Calu3 (cell line): ENCODE measurements around the gene DQX1. TPM values are rescaled to one million over a fixed set of nuclear protein-coding genes. Genes with fewer than 3 reads are reported as not detected.
A peak's percentile ranks its signal among the peaks of the same experiment; 100 is the strongest.
"Not testable (repeated sequence)": the region's sequence is repeated elsewhere in the genome, so short reads cannot be mapped to it uniquely, and the experiment has no call there.

Experiments used
- BruUV-seq: library from RNA; stranded (reverse); fragments of 400-500 nt; replicated peaks from 2 replicates; lab custom pipeline; 2021; lab: Mats Ljungman, UMichigan
- CTCF ChIA-PET: fragments of 300-600 bp; sonication (Branson Sonifier 250); formaldehyde crosslinking; loops from one replicate; lab custom pipeline; 2022; ENCODE audit warnings: antibody characterized with exemption; lab: Charles Lee
- DNase-seq: peaks from one replicate; pipeline ENCODE4 v3.0.0; 2022
- H3K27ac Mint-ChIP-seq: one replicate; pipeline ENCODE4 v1.8.0; 2022; ENCODE audit warnings: mixed read lengths; ENCODE audit not compliant: unreplicated experiment
- H3K27me3 Mint-ChIP-seq: one replicate; pipeline ENCODE4 v1.8.0; 2022; ENCODE audit warnings: mixed read lengths; ENCODE audit not compliant: unreplicated experiment
- H3K36me3 Mint-ChIP-seq: one replicate; pipeline ENCODE4 v1.8.0; 2022; ENCODE audit warnings: mild to moderate bottlenecking, moderate library complexity, mixed read lengths; ENCODE audit not compliant: insufficient read depth, unreplicated experiment
- H3K4me1 Mint-ChIP-seq: one replicate; pipeline ENCODE4 v1.8.0; 2022; ENCODE audit warnings: mild to moderate bottlenecking, low read depth, mixed read lengths; ENCODE audit not compliant: unreplicated experiment
- H3K4me3 Mint-ChIP-seq: one replicate; pipeline ENCODE4 v1.8.0; 2022; ENCODE audit warnings: mild to moderate bottlenecking, low read depth, moderate library complexity, mixed read lengths; ENCODE audit not compliant: unreplicated experiment
- H3K9me3 Mint-ChIP-seq: one replicate; pipeline ENCODE4 v1.8.0; 2022; ENCODE audit warnings: low read depth, mixed read lengths; ENCODE audit not compliant: unreplicated experiment
- intact Hi-C: fragments of 100-400 bp; cut with micrococcal nuclease; formaldehyde crosslinking; loops from one replicate; pipeline ENCODE4 v1.10.0; 2022; ENCODE audit not compliant: unreplicated experiment
- total RNA-seq: library from RNA; stranded (reverse); gene quantifications from 2 replicates; pipeline ENCODE4 v1.2.3, GENCODE V29; 2022
- TF ChIP-seq, protein P1 (sequence below): fragments of 200-600 bp; IDR thresholded peaks from one replicate; pipeline ENCODE4 v1.8.0; 2022; ENCODE audit warnings: antibody characterized with exemption; ENCODE audit not compliant: unreplicated experiment

DQX1 gene
- total RNA-seq, 1 experiment from 2014 or later = 0.14 TPM

DNA sequence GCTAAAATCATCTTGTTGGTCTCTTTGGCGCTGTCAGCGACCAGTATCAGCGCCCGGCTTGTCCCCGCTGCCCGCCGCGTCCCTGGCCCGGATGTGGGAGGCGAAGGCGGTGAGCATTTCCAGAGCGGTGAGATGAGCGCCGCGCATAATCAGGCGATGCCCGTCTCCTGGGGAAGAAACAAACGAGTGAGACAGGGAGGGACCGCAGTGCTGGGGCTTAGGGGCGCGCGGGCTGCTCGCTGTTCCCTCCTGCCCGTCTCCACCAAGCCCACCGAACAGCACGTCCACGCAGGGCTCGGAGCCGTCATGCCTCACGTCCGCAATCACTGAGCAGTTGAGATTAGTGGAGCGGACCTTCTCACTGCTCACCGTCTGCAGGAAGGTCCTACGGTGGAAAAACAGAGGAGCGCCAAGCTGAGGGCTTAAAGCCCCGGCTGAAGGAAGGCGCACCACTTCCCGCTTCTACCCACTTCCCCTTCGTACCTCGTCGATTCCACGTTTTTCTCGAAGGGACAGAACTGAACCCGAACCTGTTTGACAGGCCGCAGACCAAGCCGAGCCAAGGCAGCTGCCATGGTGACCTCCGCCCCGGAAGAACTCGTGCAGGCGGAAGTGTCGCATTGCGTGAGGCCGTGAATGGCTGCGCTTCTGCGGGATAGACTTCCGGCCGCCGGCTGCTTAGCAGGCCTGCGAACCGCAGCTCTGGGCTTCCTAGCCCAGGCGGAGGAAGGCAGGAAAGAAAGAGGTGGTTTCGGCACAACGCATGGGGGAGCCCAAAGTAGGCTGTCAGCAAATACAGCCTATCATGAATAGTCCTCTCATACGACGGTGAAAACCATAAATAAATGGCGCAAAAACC is 53.7 kb downstream of the DQX1 start, which contains the start of gene MRPL53:
Gene MRPL53, minus strand, starts transcription at position 595 of the 859 bp plus-strand sequence. Its CDS starts 20 bp downstream, at position 575.
- peak; percentile 96 for DNase-seq
- Mint-ChIP-seq H3K4me1 (peaks cover 10% of the 10 kb centered on the region), H3K4me3 (peak within 1 kb of the TSS; percentile 91), H3K27ac (peak within 1 kb of the TSS; percentile 97), H3K27me3 (no peaks in the 10 kb centered on the region), H3K36me3 (peaks cover 47% of the 10 kb centered on the region), H3K9me3 (no peaks in the 10 kb centered on the region)
- CTCF ChIA-PET = interaction anchor here (0.7 to 1.3 kb wide), 2 partner anchors 9 to 19 kb away, joined by 6 read pairs; no protein-coding TSS in a partner anchor
- TSS peak; percentile 91 for BruUV-seq
- intact Hi-C loops = no loop called here
- TF ChIP-seq, protein P1, sequence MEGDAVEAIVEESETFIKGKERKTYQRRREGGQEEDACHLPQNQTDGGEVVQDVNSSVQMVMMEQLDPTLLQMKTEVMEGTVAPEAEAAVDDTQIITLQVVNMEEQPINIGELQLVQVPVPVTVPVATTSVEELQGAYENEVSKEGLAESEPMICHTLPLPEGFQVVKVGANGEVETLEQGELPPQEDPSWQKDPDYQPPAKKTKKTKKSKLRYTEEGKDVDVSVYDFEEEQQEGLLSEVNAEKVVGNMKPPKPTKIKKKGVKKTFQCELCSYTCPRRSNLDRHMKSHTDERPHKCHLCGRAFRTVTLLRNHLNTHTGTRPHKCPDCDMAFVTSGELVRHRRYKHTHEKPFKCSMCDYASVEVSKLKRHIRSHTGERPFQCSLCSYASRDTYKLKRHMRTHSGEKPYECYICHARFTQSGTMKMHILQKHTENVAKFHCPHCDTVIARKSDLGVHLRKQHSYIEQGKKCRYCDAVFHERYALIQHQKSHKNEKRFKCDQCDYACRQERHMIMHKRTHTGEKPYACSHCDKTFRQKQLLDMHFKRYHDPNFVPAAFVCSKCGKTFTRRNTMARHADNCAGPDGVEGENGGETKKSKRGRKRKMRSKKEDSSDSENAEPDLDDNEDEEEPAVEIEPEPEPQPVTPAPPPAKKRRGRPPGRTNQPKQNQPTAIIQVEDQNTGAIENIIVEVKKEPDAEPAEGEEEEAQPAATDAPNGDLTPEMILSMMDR = no peak

GRCh38 chr2:74471332-74472065 is 54.5 kb downstream of the DQX1 start:
- TF ChIP-seq, protein P1 = no peak
- intact Hi-C loops = no loop called here
- H3K4me3 Mint-ChIP-seq = peak overlapping the region; percentile 91
- no peak for DNase-seq
- BruUV-seq = no TSS peak
- peaks cover 47% of the 10 kb centered on the region for H3K36me3 Mint-ChIP-seq
- H3K4me1 Mint-ChIP-seq = peaks cover 10% of the 10 kb centered on the region
- peak overlapping the region; percentile 97 for H3K27ac Mint-ChIP-seq
- CTCF ChIA-PET = interaction anchor here (0.6 to 0.7 kb wide), 2 partner anchors 29 to 114 kb away, joined by 3 read pairs; no protein-coding TSS in a partner anchor
- H3K27me3 Mint-ChIP-seq = no peaks in the 10 kb centered on the region
- H3K9me3 Mint-ChIP-seq = no peaks in the 10 kb centered on the region

DNA sequence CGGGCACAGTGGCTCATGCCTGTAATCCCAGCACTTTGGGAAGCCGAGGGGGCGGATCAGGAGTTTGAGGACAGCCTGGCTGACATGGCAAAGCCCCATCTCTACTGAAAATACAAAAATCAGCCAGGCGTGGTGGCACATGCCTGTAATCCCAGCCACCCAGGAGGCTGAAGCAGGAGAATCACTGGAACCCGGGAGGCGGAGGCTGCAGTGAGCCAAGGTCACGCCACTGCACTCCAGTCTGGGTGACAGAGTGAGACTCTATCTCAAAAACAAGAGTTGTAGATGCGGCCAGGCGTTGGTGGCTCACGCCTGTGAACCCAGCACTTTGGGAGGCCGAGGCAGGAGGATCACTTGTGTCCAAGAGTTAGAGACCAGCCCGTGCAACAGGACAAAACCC is 55.3 kb downstream of the DQX1 start:
- not testable (repeated sequence) for DNase-seq
- peak overlapping the region; percentile 26 for H3K4me3 Mint-ChIP-seq

More for the DNA sequence above, 55.3 kb downstream of the DQX1 start:
- BruUV-seq, H3K9me3 Mint-ChIP-seq, H3K4me1 Mint-ChIP-seq, CTCF ChIA-PET, H3K27me3 Mint-ChIP-seq, intact Hi-C loops: not testable (repeated sequence)
- peak overlapping the region; percentile 60 for H3K27ac Mint-ChIP-seq
- H3K36me3 Mint-ChIP-seq = peaks cover 48% of the 10 kb centered on the region

Other genes starting within 250 kb of the DQX1 start
- gene SLC4A5, start 182.8 kb downstream of the DQX1 start, total RNA-seq = 5.8 and 7.0 TPM in 2 replicates
- gene DCTN1, start 145.9 kb downstream of the DQX1 start, total RNA-seq = 113 and 129 TPM in 2 replicates
- 4.0 and 5.7 TPM in 2 replicates for gene C2orf81, start 104.6 kb downstream of the DQX1 start, total RNA-seq
- 30.5 and 32.3 TPM in 2 replicates for gene WDR54, start 104.5 kb downstream of the DQX1 start, total RNA-seq
- gene RTKN, start 84.3 kb downstream of the DQX1 start, total RNA-seq = 97.6 and 103 TPM in 2 replicates
- gene INO80B, start 71.1 kb downstream of the DQX1 start, total RNA-seq = 41.7 and 42.1 TPM in 2 replicates
- 61.6 and 63.7 TPM in 2 replicates for gene WBP1, start 67.8 kb downstream of the DQX1 start, total RNA-seq
- gene MOGS, start 60.8 kb downstream of the DQX1 start, total RNA-seq = 64.8 and 66.3 TPM in 2 replicates
- 83.7 and 88.9 TPM in 2 replicates for gene MRPL53, start 53.6 kb downstream of the DQX1 start, total RNA-seq
- 29.9 and 30.4 TPM in 2 replicates for gene CCDC142, start 43.2 kb downstream of the DQX1 start, total RNA-seq
- 26.2 and 32.9 TPM in 2 replicates for gene TTC31, start 43.1 kb downstream of the DQX1 start, total RNA-seq
- gene LBX2, start 26.6 kb downstream of the DQX1 start, total RNA-seq = 3.0 and 3.5 TPM in 2 replicates
- 25.9 TPM in 2 replicates for gene PCGF1, start 18.5 kb downstream of the DQX1 start, total RNA-seq
- not detected in 2 replicates for gene TLX2, start 11.8 kb downstream of the DQX1 start, total RNA-seq
- 145 and 153 TPM in 2 replicates for gene AUP1, start 3.5 kb upstream of the DQX1 start, total RNA-seq
- 23.4 and 26.3 TPM in 2 replicates for gene HTRA2, start 3.7 kb upstream of the DQX1 start, total RNA-seq
- 0.93 and 1.2 TPM in 2 replicates for gene LOXL3, start 27.7 kb upstream of the DQX1 start, total RNA-seq
- gene DOK1, start 28.5 kb upstream of the DQX1 start, total RNA-seq = 2.1 and 2.5 TPM in 2 replicates
- gene M1AP, start 122.1 kb upstream of the DQX1 start, total RNA-seq = not detected in 2 replicates
- gene SEMA4F, start 128.0 kb upstream of the DQX1 start, total RNA-seq = 9.5 and 10.1 TPM in 2 replicates